Epithelial cell of proximal tubule (primary cell): ENCODE results near the gene PDZD7. TPM values are rescaled to one million over a fixed set of nuclear protein-coding genes. Genes with fewer than 3 reads are reported as not detected.
A peak's percentile ranks its signal among the peaks of the same experiment; 100 is the strongest.

Experiments used
- DNase-seq: peaks from one replicate; pipeline ENCODE4 v3.0.0-alpha.2; 2011; ENCODE audit warnings: low read depth
- H3K4me3 ChIP-seq: 2 replicates; pipeline ENCODE4 v1.5.1; 2011; ENCODE audit warnings: low read depth, mild to moderate bottlenecking, low read length
- CTCF ChIP-seq: conservative IDR thresholded peaks from 2 replicates; pipeline ENCODE4 v1.5.1; 2012; ENCODE audit warnings: low read depth, mild to moderate bottlenecking, low read length
- total RNA-seq: library from RNA; depleted of rRNA; stranded (reverse); fragments of >200 nt; gene quantifications from 2 replicates; pipeline ENCODE4 v1.2.3, GENCODE V29; 2015

The PDZD7 gene
- total RNA-seq, 1 donor from 2014 or later: 6.6 TPM

- H3K4me3 ChIP-seq: peak overlapping the region; percentile 93
- no peak for TF ChIP-seq CTCF
- no peak for DNase-seq
Measured at GRCh38 chr10:101000915-101001658, 29.8 kb downstream of the PDZD7 start.

- no peak for TF ChIP-seq CTCF
- peak overlapping the region; percentile 93 for H3K4me3 ChIP-seq
- no peak for DNase-seq
Measured at GRCh38 chr10:101000127-101000914, 30.6 kb downstream of the PDZD7 start.

- TF ChIP-seq CTCF: no peak
- peak within 1 kb of the TSS; percentile 93 for H3K4me3 ChIP-seq
- no peak for DNase-seq
Measured at GRCh38 chr10:100999742-101000126, 31.2 kb downstream of the PDZD7 start, which contains the start of gene LZTS2. Gene LZTS2 (plus strand): TSS chr10:100999808. CDS start chr10:101002539, 2,731 bp downstream.

GRCh38 chr10:100998991-100999741 is 31.8 kb downstream of the PDZD7 start:
- peak overlapping the region; percentile 93 for H3K4me3 ChIP-seq
- DNase-seq: no peak
- peak; percentile 65 for TF ChIP-seq CTCF

- H3K4me3 ChIP-seq: peak overlapping the region; percentile 93
- no peak for DNase-seq
- no peak for TF ChIP-seq CTCF
Measured at GRCh38 chr10:100998183-100998990, 32.5 kb downstream of the PDZD7 start.

- peak; percentile 88 for TF ChIP-seq CTCF
- H3K4me3 ChIP-seq: peak overlapping the region; percentile 93
- no peak for DNase-seq
Measured at GRCh38 chr10:100997360-100998182, 33.4 kb downstream of the PDZD7 start.
